IMR-90 (cell line): ENCODE measurements around the gene ETFA. TPM values are rescaled to one million over a fixed set of nuclear protein-coding genes. Genes with fewer than 3 reads are reported as not detected.

Source experiments
- ATAC-seq: fragments of 200-7000 bp; cut with Tn5 transposase; 2 replicates; pipeline ENCODE4 v1.9.1; 2020; ENCODE audit warnings: low read depth, mild to moderate bottlenecking, moderate library complexity
- BruUV-seq: library from RNA; stranded (reverse); fragments of 400-500 nt; replicated peaks from 2 replicates; lab custom pipeline; 2021; lab: Mats Ljungman, UMichigan
- CTCF ChIA-PET: fragments of 300-600 bp; formaldehyde crosslinking; extraction: SDS; loops from one replicate; lab custom pipeline; 2021; ENCODE audit warnings: antibody characterized with exemption; lab: Yijun Ruan, JAX
- POLR2A ChIA-PET: fragments of 300-600 bp; sonication (Branson Sonifier 250); formaldehyde crosslinking; loops from one replicate; lab custom pipeline; 2022; ENCODE audit warnings: antibody characterized with exemption; ENCODE audit not compliant: unreplicated experiment; lab: Charles Lee
- DNase-seq: peaks from one replicate; pipeline ENCODE4 v3.0.0; 2013
- H2AFZ ChIP-seq: replicated peaks from 2 replicates; pipeline ENCODE3; 2013; ENCODE audit warnings: low read length, mild to moderate bottlenecking; ENCODE audit not compliant: poor library complexity
- H2AK5ac ChIP-seq: 2 replicates; pipeline ENCODE4 v1.6.1; 2013; ENCODE audit warnings: low read depth, low read length, inconsistent platforms
- H2AK9ac ChIP-seq: replicated peaks from 2 replicates; pipeline ENCODE3; 2013; ENCODE audit warnings: mild to moderate bottlenecking, low read depth, low read length, moderate library complexity; ENCODE audit not compliant: poor library complexity
- H2BK120ac ChIP-seq: 2 replicates; pipeline ENCODE4 v1.6.1; 2013; ENCODE audit warnings: low read depth, low read length, inconsistent platforms
- H2BK15ac ChIP-seq: 3 replicates; pipeline ENCODE4 v1.6.1; 2013; ENCODE audit warnings: low read depth, low read length, inconsistent platforms
- H2BK20ac ChIP-seq: 2 replicates; pipeline ENCODE4 v1.6.1; 2013; ENCODE audit warnings: low read depth, mild to moderate bottlenecking, inconsistent platforms, low read length, moderate library complexity
- H2BK5ac ChIP-seq: 2 replicates; pipeline ENCODE4 v1.6.1; 2013; ENCODE audit warnings: mild to moderate bottlenecking, low read depth, low read length, inconsistent platforms; ENCODE audit not compliant: poor library complexity, severe bottlenecking
- H3K14ac ChIP-seq: replicated peaks from 2 replicates; pipeline ENCODE4 v1.6.1; 2013; ENCODE audit warnings: low read depth, low read length, inconsistent platforms
- H3K18ac ChIP-seq: 2 replicates; pipeline ENCODE4 v1.6.1; 2013; ENCODE audit warnings: low read depth, low read length, control low read depth
- H3K23ac ChIP-seq: 2 replicates; pipeline ENCODE4 v1.6.1; 2013; ENCODE audit warnings: low read depth, low read length, inconsistent platforms
- H3K27ac ChIP-seq: 2 replicates; pipeline ENCODE4 v1.5.1; 2013; ENCODE audit warnings: mild to moderate bottlenecking, control low read depth, low read length; ENCODE audit not compliant: insufficient read depth
- H3K27me3 ChIP-seq: 2 replicates; pipeline ENCODE4 v1.6.1; 2013; ENCODE audit warnings: low read length; ENCODE audit not compliant: control insufficient read depth, insufficient read depth
- H3K36me3 ChIP-seq: 2 replicates; pipeline ENCODE4 v1.6.1; 2013; ENCODE audit warnings: low read length, mixed read lengths; ENCODE audit not compliant: control insufficient read depth, insufficient read depth
- H3K4ac ChIP-seq: 2 replicates; pipeline ENCODE4 v1.6.1; 2013; ENCODE audit warnings: low read depth, low read length, inconsistent platforms
- H3K4me1 ChIP-seq: 2 replicates; pipeline ENCODE4 v1.6.1; 2013; ENCODE audit warnings: low read length, mixed read lengths; ENCODE audit not compliant: control insufficient read depth, insufficient read depth
- H3K4me2 ChIP-seq: 2 replicates; pipeline ENCODE4 v1.6.1; 2013; ENCODE audit warnings: low read depth, mild to moderate bottlenecking, control low read depth, low read length, moderate library complexity
- H3K4me3 ChIP-seq: 2 replicates; pipeline ENCODE4 v1.5.1; 2013; ENCODE audit warnings: low read depth, mild to moderate bottlenecking, control low read depth, low read length, moderate library complexity; ENCODE audit not compliant: insufficient read depth
- H3K56ac ChIP-seq: 2 replicates; pipeline ENCODE4 v1.6.1; 2013; ENCODE audit warnings: low read length, inconsistent platforms; ENCODE audit not compliant: insufficient read depth; ENCODE audit errors: extremely low read depth
- H3K79me1 ChIP-seq, 2 experiments: 2 replicates each; pipeline ENCODE4 v1.6.1; 2013; ENCODE audit warnings: low read length in 2 of 2, inconsistent platforms in 1 of 2, low read depth in 1 of 2
- H3K9ac ChIP-seq: 2 replicates; pipeline ENCODE4 v1.6.1; 2013; ENCODE audit warnings: low read depth, low read length, control low read depth
- H3K9me1 ChIP-seq: 2 replicates; pipeline ENCODE4 v1.6.1; 2013; ENCODE audit warnings: low read length, inconsistent platforms; ENCODE audit not compliant: insufficient read depth
- H3K9me3 ChIP-seq: 2 replicates; pipeline ENCODE4 v1.6.1; 2013; ENCODE audit warnings: low read length; ENCODE audit not compliant: control insufficient read depth, insufficient read depth
- H4K20me1 ChIP-seq: 2 replicates; pipeline ENCODE4 v1.6.1; 2013; ENCODE audit warnings: low read length, inconsistent platforms; ENCODE audit not compliant: insufficient read depth
- H4K5ac ChIP-seq: 2 replicates; pipeline ENCODE4 v1.6.1; 2013; ENCODE audit warnings: mild to moderate bottlenecking, low read depth, low read length, control low read depth
- H4K8ac ChIP-seq, 2 experiments: 2 replicates each; pipeline ENCODE4 v1.6.1; 2013; ENCODE audit warnings: low read depth in 2 of 2, low read length in 2 of 2, control low read depth in 1 of 2, inconsistent platforms in 1 of 2
- H4K91ac ChIP-seq: 2 replicates; pipeline ENCODE4 v1.6.1; 2013; ENCODE audit warnings: low read depth, low read length, inconsistent platforms; ENCODE audit not compliant: insufficient read depth
- CHD1 ChIP-seq: IDR thresholded peaks from 2 replicates; pipeline ENCODE4 v1.6.1; 2012; ENCODE audit warnings: low read depth, low read length, improper control_type of control experiment
- POLR2A ChIP-seq: IDR thresholded peaks from 2 replicates; pipeline ENCODE4 v1.6.1; 2012; ENCODE audit warnings: mild to moderate bottlenecking, low read depth, low read length
- RCOR1 ChIP-seq: IDR thresholded peaks from 2 replicates; pipeline ENCODE4 v1.6.1; 2012; ENCODE audit warnings: mild to moderate bottlenecking, low read length, improper control_type of control experiment; ENCODE audit not compliant: insufficient replicate concordance
- SMC3 ChIP-seq: fragments of 150-350 bp; IDR thresholded peaks from 2 replicates; pipeline ENCODE4 v1.6.1; 2016; ENCODE audit warnings: low read depth, mild to moderate bottlenecking, antibody characterized with exemption, low read length, moderate library complexity
- WGBS, 2 experiments: methylation state at CpG; one replicate each; pipeline versions ENCODE4 v1.1.5 to v1.1.7; 2013; ENCODE audit warnings: missing lambda C conversion rate in 2 of 2; ENCODE audit not compliant: insufficient read length in 1 of 2; ENCODE audit errors: extremely low coverage in 2 of 2; 5-methylcytosine and 5-hydroxymethylcytosine counted together
- dilution Hi-C: fragments of 300-500 bp; cut with HindIII; formaldehyde crosslinking; loops from one replicate; pipeline ENCODE4 v1.14.3; 2018; ENCODE audit warnings: low sequenced_read_pairs; ENCODE audit not compliant: unreplicated experiment
- in situ Hi-C: fragments of 300-500 bp; cut with MboI; formaldehyde crosslinking; loops from 3 replicates; pipeline ENCODE4 v1.14.3; 2019; ENCODE audit warnings: low sequenced_read_pairs, inconsistent platforms, mixed read lengths
- intact Hi-C: fragments of 100-400 bp; cut with micrococcal nuclease; formaldehyde crosslinking; loops from 2 replicates; pipeline ENCODE4 v1.10.0; 2022
- polyA plus RNA-seq, 3 experiments: library from polyadenylated mRNA; depleted of rRNA; stranded (reverse); fragments of >200 nt; gene quantifications; 2 replicates each; pipeline ENCODE4 v1.2.3, GENCODE V29; 2012; ENCODE audit warnings: low replicate concordance in 1 of 3
- total RNA-seq: library from RNA; depleted of rRNA; stranded (reverse); fragments of >200 nt; gene quantifications from 2 replicates; pipeline ENCODE4 v1.2.3, GENCODE V29; 2012

Gene ETFA
- total and polyA plus RNA-seq, 2 of the 4 experiments (the other 2 are of a cell fraction), result 115 to 172 TPM

DNA sequence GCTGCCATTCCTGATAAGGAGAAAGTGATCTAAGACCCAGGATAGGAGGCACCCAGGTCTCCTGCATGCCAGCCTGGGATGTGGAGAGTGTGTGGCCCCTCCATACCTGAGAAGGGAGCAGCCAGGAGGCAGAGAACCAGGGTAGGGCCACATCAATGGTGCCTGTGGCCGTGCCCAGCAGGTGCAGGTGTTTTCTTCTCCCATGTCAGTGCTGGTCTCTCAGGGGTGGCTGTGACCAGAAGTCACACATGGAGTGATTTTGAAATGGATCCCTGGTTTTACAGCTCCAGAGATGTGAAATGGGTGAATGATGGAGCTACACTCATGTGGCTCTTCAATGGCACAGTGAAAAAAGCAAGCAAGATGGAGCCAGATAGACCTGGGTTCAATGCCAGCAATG is 22.0 kb upstream of the ETFA start:
- Histone ChIP-seq H3K56ac (no peak overlapping the region), H3K9ac (no peak overlapping the region), H4K5ac (no peak overlapping the region), H4K20me1 (no peaks in the 10 kb centered on the region; the same call in 1 of the 2 replicates), H3K9me1 (peaks cover 3% of the 10 kb centered on the region; the same call in 1 of the 2 replicates), H2AFZ (no peak overlapping the region), H2AK5ac (no peak overlapping the region), H2BK15ac (no peak overlapping the region), H3K4me3 (no peak overlapping the region), H3K27ac (no peak overlapping the region), H3K23ac (no peak overlapping the region), H4K8ac (no peak overlapping the region), H3K9me3 (no peaks in the 10 kb centered on the region), H3K18ac (no peak overlapping the region), H2BK20ac (no peak overlapping the region), H2BK120ac (no peak overlapping the region), H3K4me1 (peaks cover 6% of the 10 kb centered on the region), H3K36me3 (peaks cover 1% of the 10 kb centered on the region; the same call in 1 of the 2 replicates), H3K14ac (no peak overlapping the region), H3K4me2 (no peak overlapping the region), H2AK9ac (no peak overlapping the region), H3K27me3 (no peaks in the 10 kb centered on the region), H4K91ac (no peak overlapping the region), H3K79me1 (peaks cover 0 to 7% of the 10 kb centered on the region in 2 experiments; a peak in 2 of 4 replicates), H2BK5ac (no peak overlapping the region), H3K4ac (no peak overlapping the region)
- intact Hi-C loops, result no loop called here
- TF ChIP-seq POLR2A (no peak), CHD1 (no peak), RCOR1 (no peak), SMC3 (no peak)
- dilution Hi-C loops, result no loop called here
- CTCF ChIA-PET, result no interaction called here
- WGBS, 2 experiments, result no CpG with 5 or more reads among the region's 1 CpG
- ATAC-seq (no peak), DNase-seq (no peak)
- no TSS peak for BruUV-seq
- POLR2A ChIA-PET, result no interaction called here
- in situ Hi-C loops, result loop anchor here (5.0 kb wide), 1 partner anchor 136 kb away; no protein-coding TSS in a partner anchor
